ENCODE measurements around the gene CELSR1.
A peak's percentile ranks its signal among the peaks of the same experiment; 100 is the strongest.

The CELSR1 gene

DNA sequence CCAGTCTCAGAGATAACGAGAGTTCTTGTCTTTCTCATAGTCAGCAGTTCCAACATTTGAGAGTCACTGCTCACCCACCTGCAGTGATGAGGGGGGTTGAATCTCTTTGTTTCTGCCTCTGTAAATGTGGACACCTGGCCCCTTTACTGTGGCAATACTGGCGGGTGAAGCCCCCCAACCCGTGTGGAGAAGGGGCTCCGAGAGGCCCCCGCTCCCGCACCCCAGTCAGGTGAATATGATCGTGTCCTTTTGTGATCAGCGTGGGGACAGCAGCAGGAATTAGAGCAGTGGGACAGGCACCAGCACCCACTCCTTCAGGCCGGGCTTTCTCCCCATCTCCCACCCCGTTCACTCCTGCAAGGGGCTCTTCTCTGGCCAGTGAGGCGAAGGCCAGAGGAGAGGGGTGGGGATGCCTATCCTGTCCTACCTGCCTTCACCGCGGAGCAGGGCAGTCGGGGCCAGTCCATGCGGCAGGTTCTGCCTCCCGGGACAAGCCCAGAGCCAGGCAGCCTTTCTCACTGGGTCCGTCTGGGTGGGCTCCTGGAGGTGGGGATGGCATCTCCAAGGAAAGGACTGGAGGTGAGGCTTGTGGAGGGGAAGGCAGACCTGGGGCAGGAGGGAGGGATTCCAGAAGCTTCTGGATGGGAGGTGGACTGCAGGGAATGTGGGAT is 12.7 kb upstream of the CELSR1 start:
- no peak for DNase-seq

DNA sequence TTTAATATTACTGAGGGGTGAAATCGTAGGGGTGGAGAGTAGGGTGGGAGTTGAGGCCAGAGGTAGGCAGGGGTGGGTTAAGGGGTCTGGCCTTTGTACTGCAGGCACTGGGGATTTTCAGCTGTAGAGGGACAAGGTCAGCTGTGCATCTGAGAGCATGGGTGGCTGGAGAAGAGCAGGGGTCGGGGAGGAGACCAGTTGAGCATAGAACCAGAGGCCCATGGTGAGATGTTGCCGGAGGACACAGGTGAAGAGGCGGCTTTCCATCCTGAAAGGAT is 12.1 kb upstream of the CELSR1 start:
- DNase-seq: no peak

DNA sequence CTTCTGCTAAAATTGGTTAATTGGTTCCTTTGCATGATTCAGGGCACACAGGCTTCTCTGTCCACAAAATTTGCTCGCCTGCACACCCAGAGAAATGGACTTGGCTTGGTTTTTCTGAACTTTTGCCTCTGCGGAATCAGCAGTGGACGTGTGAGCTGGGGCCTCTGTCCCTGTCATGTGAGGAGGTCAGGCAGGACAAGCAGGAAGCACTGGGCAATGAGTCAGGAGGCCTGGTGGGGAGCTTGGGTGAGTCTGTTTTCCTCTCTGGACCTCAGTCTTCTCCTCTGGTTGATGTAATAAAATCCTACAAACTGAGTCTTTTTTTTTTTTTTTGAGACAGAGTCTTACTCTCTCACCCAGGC is 10.4 kb upstream of the CELSR1 start:
- DNase-seq: no peak

DNA sequence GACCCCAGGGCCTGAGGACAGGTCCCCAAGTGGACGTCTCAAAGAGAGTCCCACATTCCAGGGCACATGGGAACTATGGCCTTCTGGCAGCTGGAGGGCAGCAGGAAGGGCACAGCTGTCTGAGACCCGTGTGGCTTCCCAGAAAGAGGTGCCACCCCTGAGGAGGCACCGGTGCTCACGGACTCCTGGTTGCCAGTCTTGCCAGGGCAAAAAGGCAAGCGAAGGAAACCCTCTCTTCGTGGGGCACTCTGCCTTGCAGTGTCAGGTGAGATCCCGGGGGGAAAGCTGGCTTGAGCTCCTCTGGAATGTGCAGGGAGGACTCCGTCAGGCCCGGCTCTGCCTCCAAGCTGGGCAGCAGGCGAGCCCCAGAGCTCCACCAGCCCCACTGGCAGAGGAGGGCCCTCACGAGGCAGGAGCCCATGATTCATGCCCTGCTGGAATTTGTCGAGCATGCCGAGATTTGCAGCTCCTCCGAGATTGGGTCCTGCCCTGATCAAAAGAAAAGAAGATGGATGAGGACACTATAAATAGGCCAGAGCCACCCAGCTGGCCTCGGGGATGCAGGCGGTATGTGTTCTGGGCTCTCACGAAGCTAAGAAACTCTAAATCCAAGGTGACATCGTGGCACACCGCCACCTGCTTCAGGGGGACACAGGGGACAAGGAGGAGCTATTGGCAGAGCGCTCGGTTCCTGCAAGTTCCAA is 9.9 kb upstream of the CELSR1 start:
- DNase-seq: no peak

DNA sequence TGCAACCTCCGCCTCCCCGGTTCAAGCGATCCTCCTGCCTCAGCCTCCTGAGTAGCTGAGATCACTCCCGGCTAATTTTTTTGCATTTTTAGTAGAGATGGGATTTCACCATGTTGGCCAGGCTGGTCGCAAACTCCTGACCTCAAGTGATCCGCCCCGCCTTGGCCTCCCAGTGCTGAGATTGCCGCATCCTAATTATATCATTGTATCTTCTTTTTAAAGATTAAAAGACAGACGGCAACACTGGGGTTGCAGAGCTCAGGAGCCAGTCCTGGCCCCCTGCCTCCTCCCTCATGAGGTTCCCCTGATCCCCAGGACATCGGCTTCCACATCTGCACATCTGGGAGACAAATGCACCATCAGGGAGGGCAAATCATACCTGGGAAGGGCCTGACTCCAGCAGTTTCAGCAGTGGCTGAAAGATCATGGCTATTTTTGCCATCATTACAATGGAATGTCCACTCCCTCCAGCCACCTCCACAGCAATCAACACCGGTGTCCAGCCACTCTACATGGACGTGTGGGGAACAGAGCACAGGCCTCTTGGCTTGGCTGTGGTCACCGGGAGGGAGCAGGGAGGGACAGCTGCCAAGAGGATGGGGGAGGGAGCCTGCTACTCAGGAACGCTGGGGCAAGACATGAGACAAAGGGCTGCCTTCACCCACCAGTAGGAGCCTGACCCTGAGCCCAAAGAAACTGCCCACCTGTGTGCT is 9.2 kb upstream of the CELSR1 start:
- DNase-seq: no peak

DNA sequence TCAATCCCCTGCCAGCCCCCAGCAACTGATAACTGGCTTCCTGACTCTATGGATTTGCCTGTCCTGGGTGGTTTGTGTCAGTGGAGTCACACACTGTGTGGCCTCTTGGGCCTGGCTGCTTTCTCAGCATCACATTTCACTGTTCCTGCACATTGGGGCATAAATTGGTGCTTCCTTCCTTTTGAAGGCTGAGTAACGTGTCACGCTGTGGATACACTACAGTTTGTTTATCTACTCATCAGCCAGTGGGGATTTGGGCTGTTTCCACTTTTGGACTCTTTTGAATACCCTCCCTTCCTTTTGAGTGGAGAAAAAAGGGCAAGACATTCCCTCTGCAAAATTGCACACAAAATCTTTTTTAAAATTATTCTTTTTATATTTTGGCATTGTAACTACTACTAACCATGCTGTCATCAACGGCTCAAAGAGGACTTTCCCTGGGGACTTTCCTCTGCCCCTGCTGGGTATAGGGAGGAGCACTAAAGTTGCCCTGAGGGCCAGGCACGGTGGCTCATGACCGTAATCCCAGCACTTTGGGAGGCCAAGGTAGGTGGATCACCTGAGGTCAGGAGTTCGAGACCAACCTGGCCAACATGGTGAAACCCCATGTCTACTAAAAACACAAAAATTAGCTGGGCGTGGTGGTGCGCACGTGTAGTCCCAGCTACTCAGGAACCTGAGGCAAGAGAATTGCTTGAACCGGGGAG is 7.8 kb upstream of the CELSR1 start:
- DNase-seq: no peak

DNA sequence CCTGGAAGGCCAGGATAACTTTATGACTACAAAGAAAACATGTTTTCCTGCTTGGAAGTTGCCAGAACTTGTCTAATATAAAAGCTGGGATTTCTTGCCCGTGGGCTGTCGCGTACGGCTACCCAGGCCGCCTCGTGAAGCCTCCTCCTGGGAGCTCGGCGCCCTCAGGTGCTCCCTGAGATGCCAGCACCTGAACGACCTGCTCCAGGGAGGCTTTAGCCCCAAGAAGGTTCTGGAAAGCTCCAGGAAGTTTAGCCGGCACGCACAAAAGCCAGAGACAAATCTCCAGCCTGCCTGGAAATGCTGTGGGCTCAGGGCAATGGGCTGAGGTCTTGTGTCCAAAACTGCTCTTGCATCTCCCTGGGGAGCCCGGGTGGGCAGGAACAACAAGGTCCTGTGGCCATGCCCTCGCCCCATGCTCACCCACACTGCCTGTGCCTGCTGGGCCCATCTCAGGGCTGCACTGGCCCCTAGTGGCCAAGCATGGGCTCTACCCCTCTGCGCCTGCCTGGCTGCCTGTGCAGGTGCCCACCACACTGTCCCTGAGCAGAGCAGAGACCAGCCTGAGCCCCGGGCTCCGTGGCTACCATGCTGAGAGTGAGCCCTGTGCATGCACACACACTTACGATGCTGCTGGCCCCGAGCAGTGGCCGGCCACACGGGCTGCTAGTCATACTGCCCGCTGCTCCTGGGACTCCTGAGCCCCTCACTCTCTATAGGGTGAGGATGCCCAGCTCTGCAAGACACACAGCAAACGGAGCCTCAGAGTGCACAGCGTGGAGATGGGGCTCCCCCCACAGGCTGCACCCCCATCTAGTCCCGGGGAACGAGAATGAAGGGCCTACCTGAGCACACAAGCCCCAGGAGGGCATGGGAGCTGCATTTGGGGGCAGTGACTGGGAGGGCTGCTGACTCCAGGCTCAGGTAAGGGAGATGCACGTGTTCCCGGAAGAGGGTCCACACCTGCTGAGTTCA is 4.9 kb upstream of the CELSR1 start:
- peak; percentile 56 for DNase-seq

DNA sequence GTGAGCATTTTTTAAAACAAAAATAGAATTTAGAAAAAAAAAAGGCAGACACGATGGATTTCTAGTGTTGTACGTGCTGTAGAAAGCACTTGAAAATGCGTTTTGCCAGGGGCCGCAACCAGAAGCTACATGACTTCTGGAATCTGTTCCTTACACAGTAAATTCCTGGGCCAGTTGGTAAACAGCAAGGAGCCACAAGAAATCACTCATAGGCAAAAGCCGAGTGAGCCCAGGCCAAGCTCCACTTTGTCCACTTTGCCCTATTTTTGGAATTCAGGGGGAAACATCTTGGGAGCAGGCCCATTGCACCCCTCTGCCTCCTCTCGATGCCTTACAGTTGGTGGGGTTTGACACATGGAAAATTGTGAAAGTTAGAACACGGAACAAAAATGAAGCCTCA is 4.1 kb upstream of the CELSR1 start:
- DNase-seq: no peak

DNA sequence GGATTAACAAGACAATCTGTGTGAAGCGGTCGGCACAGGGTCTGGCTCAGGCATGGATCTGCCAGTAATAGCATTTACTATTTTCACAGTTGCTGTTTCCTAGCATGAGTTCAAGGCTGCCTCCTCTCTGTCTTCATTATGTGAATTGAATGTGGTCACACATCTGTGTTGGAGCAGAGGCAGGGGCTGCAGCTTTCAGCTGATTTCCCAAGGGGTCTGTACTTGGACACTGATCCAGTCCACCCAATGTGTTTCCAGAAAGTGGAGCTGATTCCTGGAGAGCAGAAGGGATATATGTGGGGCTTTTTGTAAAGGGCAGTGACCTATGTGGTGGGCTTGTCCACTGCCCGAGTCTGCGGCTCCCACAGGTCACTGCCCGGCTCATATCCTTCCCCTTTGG is 3.5 kb upstream of the CELSR1 start:
- no peak for DNase-seq

DNA sequence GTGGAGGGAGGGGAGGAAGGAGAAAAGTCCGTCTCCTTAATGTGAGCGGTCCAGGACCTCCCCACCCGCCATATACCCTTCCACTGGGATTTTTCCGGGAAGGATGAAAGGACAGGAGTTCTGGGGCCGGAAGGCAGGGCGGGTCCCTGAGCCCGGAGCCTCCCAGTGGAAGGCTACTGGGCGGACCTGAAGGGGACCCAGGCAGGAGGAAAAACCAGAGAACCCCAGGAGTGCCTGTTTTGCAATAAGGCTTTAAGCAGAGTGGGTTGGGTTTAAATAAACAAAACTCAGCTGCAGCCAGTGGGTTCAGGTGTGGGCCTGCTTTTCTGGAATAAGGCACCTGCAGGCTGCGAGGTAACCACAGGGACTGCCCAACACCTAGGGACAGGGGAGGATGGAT is 1.7 kb upstream of the CELSR1 start:
- no peak for DNase-seq

DNA sequence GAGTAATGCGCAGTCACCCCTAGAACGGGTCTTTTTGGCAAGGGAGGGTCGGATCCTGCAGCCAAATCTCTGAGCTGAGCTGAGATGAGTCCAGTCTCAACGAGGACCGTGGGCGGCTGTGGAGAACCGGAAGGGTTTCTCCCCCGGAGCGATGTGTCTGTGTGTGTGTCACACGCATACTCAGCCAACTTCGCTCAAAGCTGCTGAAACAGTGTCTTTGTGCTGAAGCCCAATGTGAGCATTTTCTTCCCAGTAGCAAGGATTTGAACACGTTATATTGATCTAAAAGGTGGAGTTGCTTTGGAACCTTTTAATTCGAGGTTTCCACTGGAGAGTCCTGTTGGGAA is 1.4 kb upstream of the CELSR1 start:
- no peak for DNase-seq

DNA sequence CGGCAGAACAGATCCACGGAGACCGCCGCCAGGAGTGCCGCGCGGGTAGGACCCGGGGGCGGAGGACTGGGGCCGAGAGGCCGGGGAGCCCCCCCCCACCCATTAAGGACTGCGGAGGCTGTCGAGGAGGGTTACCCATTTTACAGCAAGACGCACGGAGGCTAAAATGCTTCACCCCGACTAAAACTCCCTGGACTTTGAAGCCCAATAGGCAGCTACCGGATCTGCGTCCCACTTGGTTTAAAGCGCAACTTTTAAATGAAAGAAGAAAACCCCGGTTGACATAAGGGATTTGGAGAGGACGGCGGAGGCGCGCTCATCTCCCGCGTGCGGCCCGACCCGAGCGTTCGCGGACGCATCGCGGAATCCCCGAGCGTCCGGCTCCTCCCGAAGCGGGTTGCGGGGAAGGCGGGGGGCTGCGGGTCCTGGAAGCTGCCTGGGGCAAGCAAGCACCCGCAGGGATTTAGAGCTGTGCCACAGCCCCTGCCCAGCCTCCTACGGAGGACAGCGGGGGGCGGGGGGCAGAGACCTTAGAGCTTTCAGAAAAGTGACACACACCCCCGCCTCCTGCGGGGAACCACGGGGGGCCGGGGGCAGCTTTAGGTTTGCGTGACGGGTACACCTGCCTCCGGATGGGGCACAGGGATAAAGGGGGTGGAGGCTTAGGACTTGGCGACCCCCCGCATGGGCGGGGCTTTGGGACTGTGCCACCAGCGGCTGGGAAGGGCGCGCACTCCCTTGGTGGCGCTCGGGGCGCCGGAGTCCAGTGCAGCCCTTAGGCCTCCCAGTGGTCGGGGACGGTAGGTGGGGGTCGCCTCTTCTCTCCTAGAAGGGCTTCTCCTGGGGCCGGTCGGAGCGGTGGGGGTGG is 760 bp upstream of the CELSR1 start:
- no peak for DNase-seq

DNA sequence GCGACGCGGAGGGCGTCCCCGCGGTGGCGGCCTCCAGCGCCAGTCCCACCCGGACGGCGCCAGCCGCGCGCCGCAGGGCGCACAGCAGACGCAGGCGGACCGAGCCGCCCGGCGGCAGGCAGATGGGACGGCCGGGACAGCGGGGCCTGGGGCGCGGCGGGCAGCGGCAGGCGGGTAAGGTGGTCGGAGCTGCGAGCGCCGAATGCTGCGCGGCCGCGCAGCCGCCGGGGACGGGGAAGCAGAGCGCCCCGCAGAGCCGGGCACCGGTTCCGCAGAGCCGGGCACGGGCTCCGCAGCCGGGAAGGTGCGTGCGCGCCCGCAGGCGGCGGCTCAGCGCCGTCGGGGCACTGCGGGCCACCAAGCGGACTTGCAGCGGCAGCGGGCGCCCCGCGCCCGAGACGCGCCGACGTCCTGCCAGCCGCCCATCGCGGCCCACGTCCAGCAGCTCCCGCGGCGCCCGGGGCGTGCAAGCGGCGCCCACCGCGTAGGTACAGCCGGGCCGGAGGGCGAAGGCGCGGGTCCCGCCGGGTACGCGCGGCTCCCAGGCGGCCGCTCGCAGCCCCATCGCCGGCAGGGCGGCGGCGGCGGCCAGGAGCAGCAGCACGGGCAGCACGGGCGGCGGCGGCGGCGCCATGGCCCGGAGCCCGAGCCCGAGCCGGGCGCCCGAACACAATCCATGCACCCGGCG is 739 bp downstream of the CELSR1 start:
- no peak for DNase-seq

DNA sequence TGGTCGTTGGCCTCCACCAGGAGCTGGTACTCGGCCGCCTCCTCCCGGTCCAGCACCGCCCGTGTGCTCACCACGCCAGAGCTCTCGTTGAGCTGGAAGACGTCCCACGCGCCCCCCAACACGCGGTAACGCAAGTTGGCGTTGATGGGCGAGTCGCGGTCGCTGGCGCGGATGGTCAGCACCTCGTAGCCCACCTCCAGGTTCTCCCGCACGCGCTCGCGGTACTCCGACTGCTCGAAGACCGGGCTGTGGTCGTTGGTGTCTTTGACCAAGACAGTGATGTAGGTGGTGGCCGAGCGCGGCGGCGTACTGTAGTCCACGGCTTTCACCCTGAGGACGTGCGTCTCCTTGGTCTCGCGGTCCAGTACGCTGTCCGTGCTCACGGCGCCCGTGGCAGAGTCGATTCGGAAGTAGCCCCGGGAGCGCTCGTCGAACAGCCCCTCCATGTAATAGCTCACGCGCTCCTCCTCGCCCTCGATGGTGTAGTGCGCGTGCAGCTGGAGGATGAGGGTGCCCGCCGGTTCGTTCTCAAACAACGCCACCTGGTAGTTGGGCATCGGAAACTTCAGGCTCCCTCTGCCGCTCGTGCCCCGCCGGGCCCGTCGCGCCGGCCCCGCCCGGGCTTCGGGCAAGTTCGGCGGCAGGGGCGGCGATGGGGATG is 1.4 kb downstream of the CELSR1 start:
- DNase-seq: no peak

DNA sequence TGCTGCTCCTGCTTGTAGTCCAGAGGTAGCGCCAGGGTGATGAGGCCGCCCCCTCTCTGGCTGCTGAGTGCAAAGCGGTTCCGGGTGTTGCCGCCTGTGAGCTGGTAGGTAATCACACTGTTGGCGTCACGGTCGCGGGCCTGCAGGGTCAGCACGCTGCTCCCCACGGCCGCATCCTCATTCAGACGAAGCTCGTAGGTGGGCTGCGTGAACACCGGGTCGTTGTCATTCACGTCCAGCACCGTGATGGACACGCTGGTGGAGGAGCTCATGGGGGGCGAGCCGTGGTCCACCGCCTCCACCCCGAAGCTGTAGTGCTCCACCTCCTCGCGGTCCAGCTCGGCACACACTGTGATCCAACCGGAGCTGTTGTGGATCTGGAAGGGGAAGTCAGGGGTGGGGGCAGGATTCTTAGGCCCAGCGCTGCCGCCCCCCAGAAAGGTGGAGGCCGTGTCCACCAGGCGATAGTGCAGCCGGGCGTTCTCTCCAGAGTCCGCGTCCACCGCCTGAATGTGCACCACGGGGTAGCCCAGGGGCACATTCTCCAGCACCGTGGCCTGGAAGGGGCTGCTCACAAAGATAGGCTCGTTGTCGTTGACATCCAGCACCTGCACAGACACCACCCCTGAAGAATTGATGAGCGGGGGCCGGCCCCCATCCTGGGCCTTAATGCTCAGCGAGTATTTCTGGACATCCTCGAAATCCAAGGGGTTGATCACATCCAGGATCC is 2.4 kb downstream of the CELSR1 start:
- DNase-seq: no peak

DNA sequence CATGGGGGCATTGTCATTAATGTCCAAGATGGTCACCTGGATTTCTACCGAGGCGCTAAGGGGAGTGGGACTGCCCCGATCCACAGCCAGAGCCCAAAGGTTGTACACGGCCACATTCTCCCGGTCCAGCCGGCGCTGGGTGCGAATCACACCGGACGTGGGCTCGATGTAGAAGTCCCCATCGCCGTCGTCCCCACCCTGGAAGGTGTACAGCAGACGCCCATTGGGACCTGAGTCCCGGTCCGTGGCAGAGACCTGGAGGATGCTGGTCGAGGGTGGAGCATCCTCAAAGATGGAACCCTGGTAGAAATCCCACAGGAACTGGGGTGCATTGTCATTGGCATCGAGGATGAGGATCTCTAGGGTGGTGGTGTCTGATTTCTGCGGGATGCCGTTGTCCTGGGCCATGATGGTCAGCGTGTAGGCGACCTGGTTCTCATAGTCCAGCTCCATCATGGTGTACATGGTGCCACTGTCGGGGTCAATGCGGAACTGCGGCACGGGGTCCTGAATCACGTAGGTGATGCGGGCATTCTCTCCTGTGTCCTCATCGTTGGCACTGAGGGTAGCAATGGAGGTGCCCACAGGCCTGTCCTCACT is 3.1 kb downstream of the CELSR1 start:
- no peak for DNase-seq

DNA sequence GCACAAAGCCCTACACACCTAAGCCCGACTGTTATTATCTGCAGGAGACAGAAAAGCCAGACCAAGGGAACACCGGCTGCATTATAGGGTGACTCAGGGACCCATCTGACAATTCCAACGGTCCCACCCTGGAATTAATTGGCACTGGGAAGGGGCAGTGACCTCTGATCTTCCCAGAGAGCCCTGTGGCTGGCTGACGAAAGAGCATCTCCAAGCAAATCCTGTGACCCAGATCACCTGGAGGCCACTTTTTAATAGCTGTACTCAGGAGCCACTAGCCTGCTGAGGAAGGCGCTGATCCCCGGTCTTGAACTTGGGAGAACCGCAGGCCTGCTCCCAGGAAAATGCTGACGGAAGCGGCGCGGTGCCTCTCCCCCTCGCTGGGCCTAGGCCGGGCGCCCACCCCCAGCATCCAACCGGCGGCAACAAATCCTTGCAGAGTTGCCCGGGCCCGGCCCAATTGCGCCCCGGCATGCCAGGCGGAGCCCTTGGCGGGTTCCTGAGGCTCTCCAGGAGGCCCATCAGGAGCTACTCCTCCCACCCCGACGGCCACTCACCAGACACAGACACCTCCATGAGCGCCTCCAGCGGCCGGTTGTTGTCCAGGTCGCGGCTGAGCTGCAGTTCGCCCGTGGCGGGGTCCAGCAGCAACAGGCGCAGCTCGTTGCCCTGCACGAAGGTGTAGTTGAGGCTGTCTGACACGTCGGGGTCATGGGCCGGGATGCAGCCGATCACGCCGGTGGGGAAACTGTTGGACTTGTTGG is 4.2 kb downstream of the CELSR1 start:
- DNase-seq: no peak

DNA sequence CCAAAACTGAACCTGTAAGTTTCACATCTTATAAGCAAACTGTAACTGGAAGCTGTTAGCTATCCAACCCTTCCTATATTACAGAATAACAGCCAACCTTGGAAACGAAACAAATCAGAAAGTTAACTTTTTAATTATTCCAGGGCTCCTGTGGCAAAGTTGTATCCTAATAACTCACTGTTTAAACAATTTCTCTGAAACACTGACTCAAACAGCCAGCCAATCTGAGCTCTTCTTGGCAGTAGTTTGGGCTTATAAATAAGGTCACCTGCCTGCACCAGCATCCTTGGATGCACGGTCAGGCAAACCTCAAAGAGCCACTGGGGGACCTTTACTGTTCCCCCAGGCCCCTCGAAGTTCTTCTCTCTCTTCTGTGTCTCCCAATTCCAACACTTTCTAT is 5.0 kb downstream of the CELSR1 start:
- DNase-seq: no peak
